ES-I3 (cell line): Measurements from ENCODE around the gene PSTPIP1.

Experiments
- H3K36me3 ChIP-seq: 2 replicates; pipeline ENCODE4 v1.6.1; 2013; ENCODE audit warnings: mild to moderate bottlenecking, low read length, control low read depth, moderate library complexity; ENCODE audit not compliant: insufficient read depth
- H3K4me1 ChIP-seq: 2 replicates; pipeline ENCODE4 v1.6.1; 2013; ENCODE audit warnings: mild to moderate bottlenecking, control low read depth, low read length; ENCODE audit not compliant: insufficient read depth
- H3K9ac ChIP-seq: 2 replicates; pipeline ENCODE4 v1.6.1; 2013; ENCODE audit warnings: low read depth, mild to moderate bottlenecking, low read length, moderate library complexity
- H3K9me3 ChIP-seq: 2 replicates; pipeline ENCODE4 v1.6.1; 2013; ENCODE audit warnings: mild to moderate bottlenecking, low read length, moderate library complexity; ENCODE audit not compliant: control insufficient read depth, insufficient read depth

PSTPIP1 gene

DNA sequence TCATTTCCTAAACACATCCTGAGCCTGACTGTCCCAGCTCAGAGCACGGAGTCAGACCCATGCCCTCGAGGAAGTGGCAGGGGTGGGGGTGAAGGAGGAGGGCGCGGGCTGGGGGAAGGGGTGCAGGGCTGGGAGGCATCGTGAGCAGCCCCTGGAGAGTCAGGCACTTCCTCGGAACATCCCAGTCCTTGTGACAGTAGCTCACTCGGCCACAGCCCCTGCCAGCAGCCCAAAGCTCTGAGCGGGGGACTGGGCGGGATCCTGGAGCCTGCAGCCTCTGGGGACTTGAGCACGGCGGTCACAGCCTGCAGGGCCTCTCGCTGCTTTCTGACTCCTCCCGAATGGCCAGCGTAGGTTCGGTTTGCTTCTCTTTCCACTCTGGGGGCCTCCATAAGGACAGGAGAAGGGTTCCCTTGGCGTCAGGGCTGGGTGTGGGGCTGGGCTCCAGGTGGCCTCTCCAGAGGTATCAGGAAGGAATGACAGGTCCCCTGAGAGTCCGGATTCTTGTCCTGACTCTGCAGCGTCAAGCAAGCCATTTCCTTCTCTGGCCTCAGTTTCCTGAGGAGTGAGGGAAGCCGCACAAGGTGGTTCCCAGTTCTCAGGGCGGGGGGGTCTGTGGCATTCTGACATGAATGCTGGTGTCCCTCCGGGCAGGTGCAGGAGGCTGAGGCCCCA lies 20.9 kb downstream of the PSTPIP1 start:
- Histone ChIP-seq H3K9ac (no peak overlapping the region), H3K9me3 (no peaks in the 10 kb centered on the region), H3K4me1 (no peaks in the 10 kb centered on the region), H3K36me3 (no peaks in the 10 kb centered on the region)

DNA sequence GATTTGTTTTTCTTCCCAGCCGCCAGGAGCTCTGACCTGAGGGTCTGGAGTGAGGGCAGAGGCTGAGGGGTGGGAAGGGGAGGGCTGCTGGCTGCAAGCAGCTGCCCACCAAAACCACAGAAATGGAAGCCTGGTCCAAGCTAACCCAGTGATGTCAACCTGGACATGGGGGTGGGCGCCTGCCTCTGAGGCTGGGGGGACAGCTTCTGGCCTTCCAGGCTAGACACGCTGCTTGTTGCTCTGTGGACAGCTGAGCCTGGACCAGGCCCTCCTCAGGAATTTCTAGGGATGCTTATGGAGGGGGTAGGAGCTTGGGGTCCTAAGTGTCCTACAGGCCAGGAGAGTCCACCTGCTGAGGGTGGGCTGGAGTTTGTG lies 21.4 kb downstream of the PSTPIP1 start:
- no peak overlapping the region for H3K9ac ChIP-seq
- H3K36me3 ChIP-seq: no peaks in the 10 kb centered on the region
- no peaks in the 10 kb centered on the region for H3K9me3 ChIP-seq
- H3K4me1 ChIP-seq: no peaks in the 10 kb centered on the region

DNA sequence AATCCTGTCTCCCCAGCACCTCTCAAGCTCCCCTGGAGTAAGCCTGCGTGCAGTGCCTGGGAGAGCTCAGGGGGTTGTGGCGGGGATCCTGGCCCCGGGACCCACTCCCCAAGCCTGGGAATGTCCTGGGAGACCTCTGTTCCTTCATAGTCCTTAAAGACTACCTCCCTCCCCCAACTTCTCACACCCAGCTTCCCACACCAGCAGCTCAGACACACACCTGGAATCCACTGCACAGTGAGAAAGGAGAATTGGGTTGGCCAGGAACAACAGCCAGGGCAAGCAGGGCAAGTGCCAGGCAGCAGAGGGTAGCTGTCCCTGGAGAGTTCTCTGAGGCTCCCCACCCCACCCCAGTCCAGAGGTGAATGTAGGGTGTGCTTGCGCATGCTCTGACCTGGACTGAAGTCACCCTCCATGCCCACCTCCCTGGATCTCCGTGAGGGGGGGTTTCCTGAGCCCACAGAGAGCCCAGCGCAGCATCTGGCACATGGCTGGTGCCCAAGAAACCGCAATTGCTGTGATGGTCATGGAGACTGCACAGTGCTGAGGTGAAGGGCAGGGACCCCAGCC lies 22.2 kb downstream of the PSTPIP1 start:
- Histone ChIP-seq H3K9me3 (no peaks in the 10 kb centered on the region), H3K9ac (no peak overlapping the region), H3K36me3 (no peaks in the 10 kb centered on the region), H3K4me1 (no peaks in the 10 kb centered on the region; the same call in 1 of the 2 replicates)

DNA sequence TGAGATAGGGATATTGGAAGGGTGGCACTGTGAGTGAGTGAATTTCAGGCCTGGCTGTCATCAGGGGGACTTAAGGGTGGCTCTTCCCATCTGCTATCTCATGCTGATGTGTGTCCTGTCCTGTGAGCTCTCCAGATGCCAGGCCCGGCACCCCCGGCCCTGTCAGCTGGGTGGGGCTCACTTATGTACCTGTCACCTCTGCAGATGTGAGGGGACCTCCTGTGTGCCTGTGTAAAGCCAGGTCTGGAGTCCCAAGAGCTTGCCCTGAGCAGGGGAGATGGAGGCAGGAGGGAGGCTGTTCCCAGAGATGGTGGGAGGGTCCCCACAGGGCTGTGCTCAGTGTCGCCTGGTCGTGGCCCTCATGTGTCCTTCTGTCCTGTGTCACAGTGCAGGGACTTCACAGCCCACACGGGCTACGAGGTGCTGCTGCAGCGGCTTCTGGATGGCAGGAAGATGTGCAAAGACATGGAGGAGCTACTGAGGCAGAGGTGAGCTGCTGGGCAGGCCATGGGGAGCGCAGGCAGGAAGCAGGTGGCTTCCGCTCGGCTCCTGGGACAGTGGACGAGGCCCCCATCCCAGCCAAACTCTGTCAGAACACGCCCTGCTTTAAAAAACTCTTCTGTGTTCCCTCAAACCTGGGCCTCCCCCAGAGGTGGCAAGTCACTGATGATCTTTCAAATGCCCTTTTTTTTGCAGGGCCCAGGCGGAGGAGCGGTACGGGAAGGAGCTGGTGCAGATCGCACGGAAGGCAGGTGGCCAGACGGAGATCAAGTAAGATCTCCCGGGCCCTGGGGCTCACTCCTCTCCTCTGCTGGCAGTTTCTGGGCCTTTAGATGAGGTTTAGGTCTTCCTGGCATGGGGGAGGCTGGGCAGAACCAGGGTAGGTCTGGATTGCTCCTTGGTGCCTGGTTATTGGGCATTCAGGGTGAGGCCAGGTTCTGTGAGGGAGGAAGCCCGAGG lies 23.1 kb downstream of the PSTPIP1 start:
- H3K9me3 ChIP-seq: no peaks in the 10 kb centered on the region
- no peaks in the 10 kb centered on the region; the same call in 1 of the 2 replicates for H3K4me1 ChIP-seq
- H3K36me3 ChIP-seq: no peaks in the 10 kb centered on the region
- H3K9ac ChIP-seq: no peak overlapping the region

DNA sequence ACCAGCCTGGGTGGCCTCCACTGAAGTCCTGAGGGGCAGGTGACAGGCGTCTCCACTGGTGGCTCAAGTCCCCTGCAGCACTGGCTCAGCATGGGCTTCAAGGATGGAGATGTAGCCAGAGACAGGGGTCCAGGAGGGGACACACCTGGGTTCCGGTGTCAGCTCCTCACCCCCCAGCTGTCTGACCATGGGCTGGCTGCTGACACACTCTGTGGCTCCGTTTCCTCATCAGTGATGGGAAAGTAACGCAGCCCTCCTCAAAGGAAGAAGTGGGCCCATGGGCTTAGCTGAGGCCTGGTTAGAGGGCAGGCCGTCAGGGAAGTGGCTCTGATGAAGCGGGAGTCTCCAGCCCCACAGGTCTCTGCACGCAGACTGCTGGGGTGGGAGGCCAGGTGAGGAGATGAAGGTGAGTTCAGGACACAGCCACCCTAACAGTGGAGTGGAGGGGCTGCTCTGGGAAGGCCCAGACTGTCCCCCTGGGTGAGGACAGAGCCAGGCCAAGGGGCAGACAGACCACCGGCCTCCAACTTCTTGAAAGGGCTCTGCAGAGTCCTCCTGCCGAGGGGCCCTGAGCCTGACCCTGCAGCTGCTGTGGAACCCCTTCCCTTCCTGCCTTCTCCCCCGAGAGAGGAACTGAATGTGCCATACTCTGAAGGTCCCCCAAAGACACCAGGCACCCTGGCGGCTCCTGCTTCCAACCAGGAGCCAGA lies 24.0 kb downstream of the PSTPIP1 start:
- Histone ChIP-seq H3K4me1 (no peaks in the 10 kb centered on the region; the same call in 1 of the 2 replicates), H3K9ac (no peak overlapping the region), H3K9me3 (no peaks in the 10 kb centered on the region), H3K36me3 (no peaks in the 10 kb centered on the region)

DNA sequence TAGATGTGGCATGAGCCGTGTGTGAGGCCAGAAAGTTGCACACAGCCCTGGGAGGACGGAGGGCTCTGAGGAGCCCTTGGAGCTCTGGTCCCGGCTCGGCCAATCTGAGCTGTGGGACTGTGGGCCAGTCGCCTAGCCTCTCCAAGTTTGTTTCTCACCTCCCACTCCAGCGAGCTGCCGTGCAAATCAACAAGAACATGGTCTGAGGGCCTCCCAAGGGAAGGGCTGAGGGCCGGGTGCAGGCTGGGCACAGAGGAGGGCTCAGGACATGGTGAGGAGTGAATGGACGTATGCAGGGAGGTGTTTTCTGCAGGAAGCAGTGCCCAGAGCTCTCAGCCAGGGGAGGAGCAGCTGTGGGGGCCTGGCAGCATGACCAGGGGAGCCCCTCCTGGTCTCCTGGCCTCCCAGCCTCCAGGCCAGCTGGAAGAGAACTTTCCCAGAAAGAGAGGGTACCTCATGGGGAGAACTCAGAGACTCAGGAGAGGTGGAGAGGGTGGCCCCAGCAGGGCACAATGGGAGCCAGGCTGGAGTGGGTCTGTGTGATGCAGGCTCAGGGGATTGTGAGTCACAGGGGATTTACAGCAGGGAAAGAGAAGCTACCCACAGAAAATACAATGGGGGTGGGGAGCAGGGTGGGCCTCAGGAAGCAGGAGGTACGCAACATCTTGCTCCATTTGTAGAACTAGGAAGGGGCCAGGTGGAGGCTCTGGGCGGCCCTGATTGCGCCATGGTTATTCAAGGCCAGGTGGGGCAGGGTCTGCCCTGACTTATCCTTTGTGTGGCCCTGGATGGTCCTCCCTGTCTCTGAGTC lies 24.8 kb downstream of the PSTPIP1 start:
- Histone ChIP-seq H3K36me3 (no peaks in the 10 kb centered on the region), H3K9me3 (no peaks in the 10 kb centered on the region), H3K9ac (no peak overlapping the region), H3K4me1 (no peaks in the 10 kb centered on the region; the same call in 1 of the 2 replicates)

DNA sequence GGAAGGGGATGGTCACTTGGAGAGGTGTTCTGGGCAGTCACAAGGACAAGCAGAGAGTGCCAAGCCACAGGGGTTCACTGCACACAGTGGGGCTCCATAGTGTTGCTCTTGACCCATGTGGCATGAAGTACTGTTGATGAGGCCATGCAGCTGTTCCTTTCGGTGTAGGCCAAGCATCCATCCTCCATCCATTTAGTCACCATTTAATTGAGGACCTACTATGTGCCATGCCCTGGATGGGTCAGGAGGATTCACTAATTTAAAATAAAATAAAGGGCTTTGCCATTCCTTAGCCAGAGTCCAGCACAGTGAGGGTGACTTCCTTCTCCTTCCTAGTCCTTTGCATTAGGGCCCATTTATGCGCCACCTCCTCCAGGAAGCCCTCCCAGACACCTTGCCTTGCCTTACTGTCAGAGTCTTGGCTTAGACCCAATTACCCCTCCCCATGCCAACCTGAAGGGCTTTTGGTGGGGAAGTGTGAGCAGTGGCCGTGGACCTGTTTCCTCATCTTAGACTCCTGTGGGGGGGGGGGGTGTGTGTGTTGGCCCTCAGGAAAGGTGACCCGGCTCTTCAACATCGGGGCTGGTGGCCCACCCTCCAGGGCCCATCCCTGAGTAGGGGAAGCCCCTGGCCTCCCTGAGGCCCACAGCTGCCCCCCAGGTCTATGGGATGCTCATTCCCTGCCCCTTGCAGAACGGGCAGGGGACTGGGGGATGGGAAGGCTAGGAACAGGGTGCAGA lies 25.6 kb downstream of the PSTPIP1 start:
- no peaks in the 10 kb centered on the region for H3K36me3 ChIP-seq
- H3K9ac ChIP-seq: no peak overlapping the region
- H3K4me1 ChIP-seq: no peaks in the 10 kb centered on the region; the same call in 1 of the 2 replicates

DNA sequence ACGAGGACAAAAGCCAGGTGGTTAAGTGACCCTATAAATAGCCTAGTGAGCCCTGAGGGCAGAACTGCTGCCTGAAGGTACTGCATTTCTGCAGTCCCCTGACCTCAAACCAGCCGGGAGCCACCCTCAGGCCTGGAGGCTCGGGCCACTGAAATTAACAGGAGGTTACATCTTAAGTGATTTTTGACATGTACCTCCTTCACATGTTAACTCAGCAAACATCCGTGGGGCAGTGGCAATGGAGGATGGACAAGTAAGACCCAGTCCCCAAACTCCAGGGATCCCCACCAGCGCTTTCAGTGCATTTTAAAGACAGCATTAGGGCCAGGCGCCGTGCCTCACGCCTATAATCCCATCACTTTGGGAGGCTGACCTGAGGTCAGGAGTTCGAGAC lies 26.2 kb downstream of the PSTPIP1 start:
- H3K9ac ChIP-seq: no peak overlapping the region
- H3K4me1 ChIP-seq: no peaks in the 10 kb centered on the region; the same call in 1 of the 2 replicates

More for the DNA sequence above, 25.6 kb downstream of the PSTPIP1 start:
- no peaks in the 10 kb centered on the region for H3K9me3 ChIP-seq

DNA sequence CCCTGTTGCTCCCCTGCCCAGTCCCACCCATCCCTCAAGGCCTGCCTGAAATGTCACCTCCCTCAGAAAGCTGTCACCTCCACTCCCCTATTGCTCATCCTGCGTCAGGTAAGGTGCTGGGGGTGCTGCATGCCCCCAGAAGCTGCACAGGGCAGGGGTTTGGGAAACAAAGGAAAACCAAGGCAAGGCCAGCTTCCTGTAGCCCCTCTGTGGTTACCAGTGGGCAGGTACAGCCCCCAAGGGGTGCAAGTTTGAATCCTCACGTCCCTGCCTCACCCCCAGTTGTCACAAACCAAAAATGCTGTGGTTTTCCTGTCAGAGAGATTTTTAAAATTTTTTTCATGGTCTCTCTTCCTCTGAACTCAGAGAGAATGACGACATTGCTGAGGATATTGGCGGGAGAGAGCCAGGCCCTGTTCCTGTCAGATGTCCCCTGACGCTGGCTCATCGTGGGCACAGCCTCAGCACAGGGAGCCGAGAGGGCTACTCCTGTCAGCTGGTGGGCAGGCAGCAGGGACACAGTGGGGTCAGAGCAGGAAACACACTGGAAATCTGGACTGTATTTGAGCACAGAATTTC lies 27.0 kb downstream of the PSTPIP1 start:
- Histone ChIP-seq H3K36me3 (no peaks in the 10 kb centered on the region), H3K9ac (no peak overlapping the region)

More for the DNA sequence above, 26.2 kb downstream of the PSTPIP1 start:
- Histone ChIP-seq H3K9me3 (no peaks in the 10 kb centered on the region), H3K36me3 (no peaks in the 10 kb centered on the region)

DNA sequence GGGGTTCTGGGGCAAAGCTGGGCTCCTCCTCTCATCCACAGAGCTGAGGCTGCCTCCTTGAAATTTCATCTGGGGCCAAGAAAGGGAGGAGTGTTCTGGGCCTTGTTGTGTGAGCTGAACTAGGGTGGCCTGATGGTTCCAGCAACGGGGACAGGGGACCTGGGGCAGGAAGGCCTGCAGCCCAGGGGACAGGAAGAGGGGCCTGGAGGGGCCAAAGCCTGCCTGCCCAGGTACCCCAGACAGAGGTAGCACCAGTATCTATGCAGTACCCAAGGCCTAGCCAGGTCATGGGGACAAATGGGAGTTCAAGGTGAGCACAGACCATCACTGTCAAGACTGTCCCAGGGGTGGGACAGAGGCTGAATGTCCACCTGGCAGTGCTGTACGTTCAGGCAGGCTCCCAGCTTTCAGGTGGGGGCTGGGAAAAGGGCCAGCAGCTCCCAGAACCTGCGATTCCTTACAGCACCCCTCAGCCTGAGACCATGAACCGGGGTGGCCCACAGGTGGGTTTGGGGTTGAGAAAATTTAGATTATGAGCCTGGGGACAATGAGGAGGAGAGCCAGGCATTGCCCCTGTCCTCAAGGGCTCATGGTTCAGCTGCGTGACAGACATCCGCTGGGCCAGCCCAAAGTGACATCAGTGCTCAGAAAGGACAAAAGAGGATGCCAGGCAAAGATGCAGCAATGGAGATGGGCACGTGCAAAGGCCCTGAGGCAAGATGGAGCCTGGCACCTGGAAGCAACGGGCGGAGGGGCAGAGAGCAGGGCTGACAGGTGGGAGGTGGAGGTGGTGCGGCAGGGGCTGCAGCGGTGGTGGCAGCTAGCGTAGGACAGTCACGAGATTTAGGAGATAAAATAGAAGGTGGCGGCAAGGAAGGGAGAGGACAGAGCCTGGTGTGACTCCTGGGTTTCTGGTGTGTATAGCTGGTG lies 28.0 kb downstream of the PSTPIP1 start:
- Histone ChIP-seq H3K4me1 (no peaks in the 10 kb centered on the region; the same call in 1 of the 2 replicates), H3K36me3 (no peaks in the 10 kb centered on the region), H3K9me3 (no peaks in the 10 kb centered on the region), H3K9ac (no peak overlapping the region)

More for the DNA sequence above, 27.0 kb downstream of the PSTPIP1 start:
- H3K4me1 ChIP-seq: no peaks in the 10 kb centered on the region; the same call in 1 of the 2 replicates
- H3K9me3 ChIP-seq: no peaks in the 10 kb centered on the region

DNA sequence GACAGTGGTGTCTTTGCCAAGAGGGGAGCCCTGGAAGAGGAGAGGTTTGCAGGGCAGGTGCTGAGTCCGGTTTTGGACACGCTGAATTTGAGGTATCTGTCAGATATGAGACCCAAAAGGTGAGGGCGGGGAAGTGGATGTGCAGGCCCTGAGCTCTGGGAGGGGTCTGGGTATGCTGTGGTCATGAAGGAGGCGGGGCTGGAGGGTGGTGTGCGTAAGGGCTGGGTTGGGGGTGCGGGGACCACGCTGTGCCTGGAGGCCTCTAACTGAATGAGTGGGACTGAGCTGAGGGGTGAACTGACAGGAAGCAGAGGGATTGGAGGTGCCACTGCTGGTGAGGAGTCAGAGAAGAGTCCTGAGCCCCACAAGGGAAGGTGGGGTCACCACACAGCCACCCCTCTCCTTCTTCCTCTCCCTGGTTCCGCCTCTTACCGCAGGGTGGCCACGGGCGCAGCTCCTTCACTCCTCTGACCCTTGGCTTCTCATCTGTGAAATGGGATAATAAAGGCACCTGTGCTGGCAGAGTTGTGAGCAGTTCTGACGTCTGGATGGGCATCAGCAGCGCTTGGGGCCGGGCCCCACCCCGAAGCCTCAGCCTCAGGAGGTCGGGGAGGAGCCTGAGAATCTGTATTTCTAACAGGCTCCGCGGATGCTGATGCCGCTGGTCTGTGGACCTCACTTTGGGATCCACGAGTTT lies 28.8 kb downstream of the PSTPIP1 start:
- Histone ChIP-seq H3K36me3 (no peaks in the 10 kb centered on the region), H3K4me1 (no peaks in the 10 kb centered on the region; the same call in 1 of the 2 replicates), H3K9ac (no peak overlapping the region; the same call in 1 of the 2 replicates), H3K9me3 (no peaks in the 10 kb centered on the region)
